ENCODE results near the gene OS9. TPM values are rescaled to one million over a fixed set of nuclear protein-coding genes. Genes with fewer than 3 reads are reported as not detected.
A peak's percentile ranks its signal among the peaks of the same experiment; 100 is the strongest.

OS9 gene
- total and polyA plus RNA-seq, 9 of the 15 experiments (the other 6 are each of a cell fraction or from before 2014, with no cell fraction given): 4.6 to 105 (median 89.5) TPM

DNA sequence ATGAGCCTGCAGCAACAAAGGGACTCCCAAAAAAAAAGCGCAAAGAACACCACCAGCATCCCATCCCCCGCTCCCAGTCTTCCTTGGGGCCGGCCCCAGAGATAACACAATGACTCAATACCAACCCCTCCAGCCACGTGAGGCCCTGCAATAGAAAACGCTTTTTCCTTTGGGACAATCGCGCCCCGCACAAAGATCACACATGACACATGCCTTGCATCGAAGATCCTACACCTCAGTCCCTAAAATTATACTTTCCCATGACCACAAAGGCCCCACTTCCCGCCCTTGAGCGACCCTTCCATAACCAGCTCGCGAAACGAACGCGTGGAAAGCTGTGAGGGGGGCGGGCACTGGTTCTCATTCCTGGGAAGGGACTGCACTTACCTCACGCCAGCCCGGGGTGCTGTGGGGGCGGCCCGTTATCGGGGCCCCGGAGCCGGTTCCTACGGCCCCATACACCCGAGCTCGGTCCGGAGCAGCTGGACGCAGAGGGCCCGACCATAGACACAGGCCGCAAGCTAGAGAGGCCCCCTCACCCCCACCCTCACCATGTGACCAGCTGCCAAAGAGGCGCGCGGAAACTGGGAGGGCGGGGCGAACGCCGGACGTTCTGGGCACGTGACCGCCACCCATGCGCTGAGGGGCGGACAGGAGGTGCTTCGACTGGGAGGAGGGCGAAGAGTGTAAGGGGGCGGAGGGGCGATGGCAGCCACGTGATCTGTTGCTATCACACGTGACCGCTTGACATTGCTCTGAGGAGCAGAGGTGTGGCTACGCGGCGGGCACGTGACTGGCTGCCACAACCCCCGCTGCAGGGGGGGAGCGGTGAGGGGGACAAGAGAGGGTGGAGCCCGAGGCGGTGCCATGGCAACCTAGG is 58.1 kb downstream of the OS9 start, which contains the start of gene CDK4 (continued):
- TF ChIP-seq BRF2 (IDR thresholded peaks at IDR 0.05; ENCODE audit: borderline replicate concordance, insufficient read depth, insufficient read length): no peak
- TF ChIP-seq, protein P1, sequence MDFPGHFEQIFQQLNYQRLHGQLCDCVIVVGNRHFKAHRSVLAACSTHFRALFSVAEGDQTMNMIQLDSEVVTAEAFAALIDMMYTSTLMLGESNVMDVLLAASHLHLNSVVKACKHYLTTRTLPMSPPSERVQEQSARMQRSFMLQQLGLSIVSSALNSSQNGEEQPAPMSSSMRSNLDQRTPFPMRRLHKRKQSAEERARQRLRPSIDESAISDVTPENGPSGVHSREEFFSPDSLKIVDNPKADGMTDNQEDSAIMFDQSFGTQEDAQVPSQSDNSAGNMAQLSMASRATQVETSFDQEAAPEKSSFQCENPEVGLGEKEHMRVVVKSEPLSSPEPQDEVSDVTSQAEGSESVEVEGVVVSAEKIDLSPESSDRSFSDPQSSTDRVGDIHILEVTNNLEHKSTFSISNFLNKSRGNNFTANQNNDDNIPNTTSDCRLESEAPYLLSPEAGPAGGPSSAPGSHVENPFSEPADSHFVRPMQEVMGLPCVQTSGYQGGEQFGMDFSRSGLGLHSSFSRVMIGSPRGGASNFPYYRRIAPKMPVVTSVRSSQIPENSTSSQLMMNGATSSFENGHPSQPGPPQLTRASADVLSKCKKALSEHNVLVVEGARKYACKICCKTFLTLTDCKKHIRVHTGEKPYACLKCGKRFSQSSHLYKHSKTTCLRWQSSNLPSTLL (IDR thresholded peaks at IDR 0.05): 0 out of 2 replicates have a peak, but pooled peaks have one; percentile 61
- peak; percentile 51 for TF ChIP-seq C11orf30 (IDR thresholded peaks at IDR 0.05; ENCODE audit: low read depth)
- TF ChIP-seq ARID4B (CRISPR knock-in tag; IDR thresholded peaks at IDR 0.05): peak; percentile 90
- no peak for TF ChIP-seq ZKSCAN1 (IDR thresholded peaks at IDR 0.05; ENCODE audit: low read depth, low read length)
- TF ChIP-seq ZNF696 (CRISPR knock-in tag; conservative IDR thresholded peaks at IDR 0.05): no peak
- peak; percentile 55 for TF ChIP-seq ETV5 (CRISPR knock-in tag; IDR thresholded peaks at IDR 0.05; ENCODE audit: low read depth)
- no peak for TF ChIP-seq RBM39 (optimal IDR thresholded peaks at IDR 0.05; ENCODE audit: low read depth, low read length)
- no peak; the same call in 1 of the 2 replicates for TF ChIP-seq RHOXF2B (CRISPR knock-in tag; conservative IDR thresholded peaks at IDR 0.05)
- TF ChIP-seq, protein P2, sequence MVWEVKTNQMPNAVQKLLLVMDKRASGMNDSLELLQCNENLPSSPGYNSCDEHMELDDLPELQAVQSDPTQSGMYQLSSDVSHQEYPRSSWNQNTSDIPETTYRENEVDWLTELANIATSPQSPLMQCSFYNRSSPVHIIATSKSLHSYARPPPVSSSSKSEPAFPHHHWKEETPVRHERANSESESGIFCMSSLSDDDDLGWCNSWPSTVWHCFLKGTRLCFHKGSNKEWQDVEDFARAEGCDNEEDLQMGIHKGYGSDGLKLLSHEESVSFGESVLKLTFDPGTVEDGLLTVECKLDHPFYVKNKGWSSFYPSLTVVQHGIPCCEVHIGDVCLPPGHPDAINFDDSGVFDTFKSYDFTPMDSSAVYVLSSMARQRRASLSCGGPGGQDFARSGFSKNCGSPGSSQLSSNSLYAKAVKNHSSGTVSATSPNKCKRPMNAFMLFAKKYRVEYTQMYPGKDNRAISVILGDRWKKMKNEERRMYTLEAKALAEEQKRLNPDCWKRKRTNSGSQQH (CRISPR knock-in tag; IDR thresholded peaks at IDR 0.05): no peak
- TF ChIP-seq TCF3 (CRISPR knock-in tag; IDR thresholded peaks at IDR 0.05): peak; percentile 39
- peak; percentile 99 for TF ChIP-seq USF2 (CRISPR knock-in tag; IDR thresholded peaks at IDR 0.05)
- TF ChIP-seq FOXJ3 (CRISPR knock-in tag; IDR thresholded peaks at IDR 0.05): no peak
- 0 out of 2 replicates have a peak, but pooled peaks have one; percentile 40 for TF ChIP-seq SMARCC2 (IDR thresholded peaks at IDR 0.05; ENCODE audit: low read depth)
